Tibial nerve (tissue), 4 donors: Measurements from ENCODE around the gene ERN1. TPM values are rescaled to one million over a fixed set of nuclear protein-coding genes. Genes with fewer than 3 reads are reported as not detected.

Experiments used
- DNase-seq, 2 donors: peaks; one replicate each; pipeline ENCODE4 v3.0.0-alpha.2; 2019; ENCODE audit warnings: low spot score in 2 of 2
- H3K27ac ChIP-seq, 4 donors: fragments of 200-600 bp; sonication (generic) in 3 of 4; one replicate each; pipeline ENCODE4 v1.5.1; 2017 to 2019; ENCODE audit warnings: mild to moderate bottlenecking in 1 of 4
- H3K27me3 ChIP-seq, 2 donors: fragments of 200-600 bp; sonication (generic) in 1 of 2; one replicate each; pipeline versions ENCODE4 v1.5.1 to v1.6.0; 2017 to 2019
- H3K36me3 ChIP-seq, 3 donors: fragments of 200-600 bp; sonication (generic); one replicate each; pipeline ENCODE4 v1.5.1; 2018 to 2019
- H3K4me1 ChIP-seq, 4 donors: fragments of 200-600 bp; sonication (generic) in 3 of 4; one replicate each; pipeline ENCODE4 v1.5.1; 2017 to 2019
- H3K4me3 ChIP-seq, 4 donors: fragments of 200-600 bp; sonication (generic) in 3 of 4; one replicate each; pipeline ENCODE4 v1.5.1; 2017 to 2019; ENCODE audit warnings: mild to moderate bottlenecking in 1 of 4, moderate library complexity in 1 of 4
- H3K9me3 ChIP-seq, 4 donors: fragments of 200-600 bp; sonication (generic) in 3 of 4; one replicate each; pipeline ENCODE4 v1.5.1; 2017 to 2019
- CTCF ChIP-seq, 5 experiments: fragments of 200-600 bp in 3 of 5; fragments of 450-650 bp in 2 of 5; sonication (generic) in 3 of 5; IDR thresholded peaks; one replicate each; pipeline ENCODE4 v1.5.1; 2016 to 2019; ENCODE audit warnings: antibody characterized with exemption in 5 of 5, mild to moderate bottlenecking in 3 of 5, moderate library complexity in 2 of 5
- EP300 ChIP-seq, 2 donors: sonication (generic); formaldehyde crosslinking; IDR thresholded peaks; one replicate each; pipeline ENCODE4 v1.6.1; 2017; ENCODE audit warnings: antibody characterized with exemption in 2 of 2, mild to moderate bottlenecking in 1 of 2
- POLR2A ChIP-seq, 2 donors: fragments of 450-650 bp; IDR thresholded peaks; one replicate each; pipeline ENCODE4 v1.6.1; 2017; ENCODE audit warnings: antibody characterized with exemption in 2 of 2, mild to moderate bottlenecking in 2 of 2, moderate library complexity in 2 of 2
- WGBS, 2 donors: methylation state at CpG; one replicate each; pipeline ENCODE4 v1.1.5; 2018; 5-methylcytosine and 5-hydroxymethylcytosine counted together
- total RNA-seq, 4 donors: library from RNA; depleted of rRNA; stranded (reverse); fragments of >200 nt; gene quantifications; one replicate each; pipeline ENCODE4 v1.1.0, GENCODE V29; 2016

Gene ERN1
- total RNA-seq, 4 donors from 2014 or later = 8.7 to 17.7 (median 13.5) TPM

- TF ChIP-seq EP300 (IDR thresholded peaks at IDR 0.05) (no peak), POLR2A (IDR thresholded peaks at IDR 0.05) (no peak), CTCF (IDR thresholded peaks at IDR 0.05) (no peak)
- H3K9me3 ChIP-seq = no peaks in the 10 kb centered on the region
- no peaks in the 10 kb centered on the region for H3K4me1 ChIP-seq
- no peak overlapping the region for H3K27ac ChIP-seq
- H3K36me3 ChIP-seq = peaks cover 0 to 91% (median 16%) of the 10 kb centered on the region in 3 donors
- 90 to 92% methylated on average over 19 to 22 of the region's 22 CpGs for WGBS, 2 donors
- no peak for DNase-seq
- no peaks in the 10 kb centered on the region for H3K27me3 ChIP-seq
- no peak overlapping the region for H3K4me3 ChIP-seq
These were observed 74.5 kb downstream of the ERN1 start for GRCh38 chr17:64055183-64056142.

- DNase-seq = no peak
- 88 to 93% methylated on average over 21 of the region's 21 CpGs for WGBS, 2 donors
- peaks cover 0 to 93% (median 17%) of the 10 kb centered on the region in 3 donors for H3K36me3 ChIP-seq
These were observed 75.6 kb downstream of the ERN1 start for GRCh38 chr17:64054304-64054703.

GRCh38 chr17:64053101-64053500 lies 76.8 kb downstream of the ERN1 start:
- peaks cover 0 to 99% (median 25%) of the 10 kb centered on the region in 3 donors for H3K36me3 ChIP-seq
- no peak overlapping the region for H3K4me3 ChIP-seq

More at GRCh38 chr17:64054304-64054703, 75.6 kb downstream of the ERN1 start:
- no peak overlapping the region for H3K27ac ChIP-seq
- no peaks in the 10 kb centered on the region for H3K27me3 ChIP-seq
- TF ChIP-seq POLR2A (IDR thresholded peaks at IDR 0.05) = no peak
- TF ChIP-seq CTCF (IDR thresholded peaks at IDR 0.05) = no peak
- H3K9me3 ChIP-seq = no peaks in the 10 kb centered on the region
- no peaks in the 10 kb centered on the region for H3K4me1 ChIP-seq
- H3K4me3 ChIP-seq = no peak overlapping the region

GRCh38 chr17:64051153-64051552 lies 78.8 kb downstream of the ERN1 start:
- DNase-seq = no peak
- WGBS, 2 donors = 65 to 79% methylated on average over 1 of the region's 1 CpG

More at GRCh38 chr17:64053101-64053500, 76.8 kb downstream of the ERN1 start:
- Histone ChIP-seq H3K4me1 (no peaks in the 10 kb centered on the region), H3K27ac (no peak overlapping the region), H3K9me3 (no peaks in the 10 kb centered on the region), H3K27me3 (no peaks in the 10 kb centered on the region)
- TF ChIP-seq CTCF (IDR thresholded peaks at IDR 0.05) (no peak), POLR2A (IDR thresholded peaks at IDR 0.05) (no peak)
- no peak for DNase-seq
- WGBS, 2 donors = 94% methylated on average over 10 of the region's 10 CpGs

More at GRCh38 chr17:64051153-64051552, 78.8 kb downstream of the ERN1 start:
- Histone ChIP-seq H3K9me3 (no peaks in the 10 kb centered on the region), H3K4me3 (no peak overlapping the region), H3K27me3 (no peaks in the 10 kb centered on the region), H3K4me1 (no peaks in the 10 kb centered on the region), H3K27ac (no peak overlapping the region), H3K36me3 (peaks cover 0 to 99% (median 23%) of the 10 kb centered on the region in 3 donors)
- TF ChIP-seq POLR2A (IDR thresholded peaks at IDR 0.05) = no peak
- TF ChIP-seq CTCF (IDR thresholded peaks at IDR 0.05) = no peak
- TF ChIP-seq EP300 (IDR thresholded peaks at IDR 0.05) = no peak
